ENCODE measurements around the gene WDR70. TPM values are rescaled to one million over a fixed set of nuclear protein-coding genes. Genes with fewer than 3 reads are reported as not detected.

WDR70 gene
- total RNA-seq, 1 experiment from 2014 or later: 35.0 TPM

GRCh38 chr5:37767961-37768360 is 388.8 kb downstream of the WDR70 start:
- CTCF ChIA-PET: interaction anchor here (1.9 kb wide), 1 partner anchor 45 kb away, joined by 7 read pairs; no protein-coding TSS in a partner anchor
- no peaks in the 10 kb centered on the region for H3K4me1 Mint-ChIP-seq
- POLR2A ChIA-PET: no interaction called here
- no peak for DNase-seq (ENCODE audit: low spot score)
- TF ChIP-seq ZNF263 (CRISPR knock-in tag; IDR thresholded peaks at IDR 0.05; ENCODE audit: low read depth) (no peak), CREM (CRISPR knock-in tag; IDR thresholded peaks at IDR 0.05) (no peak), ATF3 (CRISPR knock-in tag; conservative IDR thresholded peaks at IDR 0.05) (no peak), TP53 (CRISPR knock-in tag; IDR thresholded peaks at IDR 0.05) (no peak), NFYB (CRISPR knock-in tag; conservative IDR thresholded peaks at IDR 0.05; ENCODE audit: low read depth) (no peak), ZNF425 (CRISPR knock-in tag; conservative IDR thresholded peaks at IDR 0.05) (no peak), ZSCAN18 (CRISPR knock-in tag; IDR thresholded peaks at IDR 0.05) (no peak), ATF6 (CRISPR knock-in tag; IDR thresholded peaks at IDR 0.05) (no peak), ZNF532 (CRISPR knock-in tag; IDR thresholded peaks at IDR 0.05; ENCODE audit: borderline replicate concordance) (no peak), SMAD4 (CRISPR knock-in tag; IDR thresholded peaks at IDR 0.05) (no peak), NFATC4 (CRISPR knock-in tag; IDR thresholded peaks at IDR 0.05) (no peak), MYBL2 (CRISPR knock-in tag; IDR thresholded peaks at IDR 0.05) (no peak), PREB (CRISPR knock-in tag; IDR thresholded peaks at IDR 0.05; ENCODE audit: borderline replicate concordance) (no peak), ZNF281 (CRISPR knock-in tag; IDR thresholded peaks at IDR 0.05) (no peak)
- ATAC-seq: no peak
- H3K9me3 Mint-ChIP-seq: peaks cover 5% of the 10 kb centered on the region; the same call in 1 of the 2 replicates
- H3K4me3 Mint-ChIP-seq: no peak overlapping the region
- H3K27ac Mint-ChIP-seq: no peak overlapping the region
- no peaks in the 10 kb centered on the region for H3K36me3 Mint-ChIP-seq
- no peaks in the 10 kb centered on the region for H3K27me3 Mint-ChIP-seq (ENCODE audit: low read depth)

All from WTC11 (cell line).